K562 (cell line): Measurements from ENCODE around the gene DUS4L. TPM values are rescaled to one million over a fixed set of nuclear protein-coding genes. Genes with fewer than 3 reads are reported as not detected.

Source experiments
- CLOCK ChIP-seq: fragments of 250-450 bp; sonication (Bioruptor Pico); IDR thresholded peaks from 2 replicates; pipeline ENCODE4 v1.4.0; 2020; ENCODE audit warnings: mild to moderate bottlenecking, moderate library complexity, borderline replicate concordance
- EWSR1 ChIP-seq: fragments of 450-650 bp; IDR thresholded peaks from 2 replicates; pipeline ENCODE4 v1.6.1; 2018; ENCODE audit warnings: borderline replicate concordance, mild to moderate bottlenecking, low read depth, moderate library complexity; ENCODE audit not compliant: partially characterized antibody
- HDAC6 ChIP-seq: IDR thresholded peaks from 2 replicates; pipeline ENCODE4 v1.6.1; 2012; ENCODE audit warnings: low read depth, mild to moderate bottlenecking, control low read depth, inconsistent platforms, low read length, moderate library complexity
- NFRKB ChIP-seq: fragments of 450-650 bp; IDR thresholded peaks from 2 replicates; pipeline ENCODE4 v1.6.1; 2016; ENCODE audit warnings: low read depth
- NUFIP1 ChIP-seq: fragments of 450-650 bp; IDR thresholded peaks from 2 replicates; pipeline ENCODE4 v1.6.1; 2018; ENCODE audit not compliant: partially characterized antibody
- POLR2H ChIP-seq: IDR thresholded peaks from 2 replicates; pipeline ENCODE4 v1.6.1; 2016; ENCODE audit warnings: missing genetic modification characterization, low read depth, mild to moderate bottlenecking, control low read depth, missing compliant biosample characterization, moderate library complexity
- REST ChIP-seq, 2 experiments: fragments of 450-650 bp; formaldehyde crosslinking in 1 of 2; IDR thresholded peaks; 2 replicates each; pipeline versions ENCODE4 v1.4.0 to v1.6.1; 2014 to 2020; ENCODE audit warnings: mild to moderate bottlenecking in 2 of 2, borderline replicate concordance in 1 of 2, low read depth in 1 of 2
- SAP30 ChIP-seq: fragments of 200-600 bp; sonication (generic); IDR thresholded peaks from 2 replicates; pipeline ENCODE4 v1.6.1; 2012; ENCODE audit warnings: borderline replicate concordance, low read depth, mild to moderate bottlenecking, moderate library complexity, low read length, control low read depth, inconsistent platforms; ENCODE audit not compliant: insufficient read depth, poor library complexity, severe bottlenecking
- SMC3 ChIP-seq: conservative IDR thresholded peaks from 2 replicates; pipeline ENCODE4 v1.6.1; 2011; ENCODE audit warnings: low read depth, low read length, improper control_type of control experiment; ENCODE audit not compliant: insufficient read depth
- ZKSCAN8 ChIP-seq: fragments of 200-800 bp; sonication (Bioruptor generic); IDR thresholded peaks from 2 replicates; pipeline ENCODE4 v1.6.1; 2016; ENCODE audit warnings: missing genetic modification characterization, missing compliant biosample characterization
- ZNF197 ChIP-seq: fragments of 200-800 bp; sonication (Bioruptor generic); IDR thresholded peaks from 2 replicates; pipeline ENCODE4 v1.6.1; 2016; ENCODE audit warnings: low read depth, missing genetic modification characterization, missing compliant biosample characterization
- ZNF24 ChIP-seq: fragments of 450-650 bp; IDR thresholded peaks from 2 replicates; pipeline ENCODE4 v1.6.1; 2016
- ZNF280A ChIP-seq: fragments of 450-650 bp; IDR thresholded peaks from 2 replicates; pipeline ENCODE4 v1.6.1; 2018; ENCODE audit warnings: mild to moderate bottlenecking, low read depth; ENCODE audit not compliant: partially characterized antibody
- polyA plus RNA-seq, 8 experiments: library from polyadenylated mRNA; depleted of rRNA in 4 of 8; stranded (reverse) in 5 of 8; unstranded in 3 of 8; fragments of >200 nt; fragmentation: Nextera tagmentation in 2 of 8; fragmentation: Illumina TruSeq in 1 of 8; extraction: Ambion mirVana in 2 of 8; extraction: Trizol in 1 of 8; gene quantifications; 2 replicates each; pipeline versions ENCODE4 v1.2.1 to v1.2.3, GENCODE V29; 2011 to 2014; ENCODE audit warnings: inconsistent platforms in 1 of 8, missing spikeins in 1 of 8
- total RNA-seq, 7 experiments: library from RNA; depleted of rRNA in 6 of 7; stranded (reverse); fragments of >200 nt in 6 of 7; fragmentation: Illumina TruSeq in 2 of 7; extraction: Trizol in 2 of 7; gene quantifications; 2 replicates each; pipeline versions ENCODE4 v1.2.1 to v1.2.3, GENCODE V29; 2011 to 2021; ENCODE audit warnings: low replicate concordance in 1 of 7

The DUS4L gene
- total and polyA plus RNA-seq, 9 of the 15 experiments (the other 6 are each of a cell fraction or from before 2014, with no cell fraction given) = 12.2 to 33.6 (median 28.6) TPM

- TF ChIP-seq ZKSCAN8 = no peak
- TF ChIP-seq POLR2H (tag) = 0 out of 2 replicates have a peak, but pooled peaks have one; percentile 0
- no peak for TF ChIP-seq NUFIP1
- no peak for TF ChIP-seq SMC3
- TF ChIP-seq HDAC6 = no peak
- 0 out of 2 replicates have a peak, but pooled peaks have one; percentile 15 for TF ChIP-seq REST (IDR thresholded peaks at IDR 0.05; ENCODE audit: borderline replicate concordance)
- no peak for TF ChIP-seq REST (CRISPR knock-in tag; IDR thresholded peaks at IDR 0.05; ENCODE audit: low read depth)
- TF ChIP-seq ZNF197 (CRISPR knock-in tag) = peak; percentile 70; the same call in 1 of the 2 replicates
- TF ChIP-seq ZNF280A = no peak
- TF ChIP-seq SAP30 = peak; percentile 70
- TF ChIP-seq CLOCK (CRISPR knock-in tag) = no peak
- TF ChIP-seq ZNF24 = peak; percentile 43; the same call in 1 of the 2 replicates
- TF ChIP-seq EWSR1 = no peak
- 0 out of 2 replicates have a peak, but pooled peaks have one; percentile 10 for TF ChIP-seq NFRKB
Measured at GRCh38 chr7:107563081-107563774, 543 bp upstream of the DUS4L start (continued).
